Measurements from ENCODE around the gene HNRNPH1.
A peak's percentile ranks its signal among the peaks of the same experiment; 100 is the strongest.

Gene HNRNPH1

DNA sequence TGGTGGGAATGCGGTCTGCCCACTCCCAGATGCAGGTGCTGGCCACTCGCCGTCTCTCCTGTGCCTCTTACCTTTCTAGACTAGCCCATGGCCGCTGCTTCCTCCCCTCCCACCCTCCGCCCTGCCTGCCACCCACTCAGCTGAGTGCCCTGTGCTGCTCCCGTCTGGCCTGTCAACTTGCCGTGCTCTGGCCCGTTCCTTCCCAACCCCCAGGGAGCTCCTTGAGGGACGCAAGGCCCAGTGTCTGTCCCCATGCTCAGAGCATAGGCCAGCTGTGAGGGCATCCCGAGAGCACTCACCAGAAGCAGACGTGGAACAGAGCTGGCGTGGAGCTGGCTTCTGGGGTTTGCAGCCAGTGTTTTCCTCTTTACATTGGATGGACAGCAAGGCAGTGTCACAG lies 20.2 kb downstream of the HNRNPH1 start:
- no peak for DNase-seq

DNA sequence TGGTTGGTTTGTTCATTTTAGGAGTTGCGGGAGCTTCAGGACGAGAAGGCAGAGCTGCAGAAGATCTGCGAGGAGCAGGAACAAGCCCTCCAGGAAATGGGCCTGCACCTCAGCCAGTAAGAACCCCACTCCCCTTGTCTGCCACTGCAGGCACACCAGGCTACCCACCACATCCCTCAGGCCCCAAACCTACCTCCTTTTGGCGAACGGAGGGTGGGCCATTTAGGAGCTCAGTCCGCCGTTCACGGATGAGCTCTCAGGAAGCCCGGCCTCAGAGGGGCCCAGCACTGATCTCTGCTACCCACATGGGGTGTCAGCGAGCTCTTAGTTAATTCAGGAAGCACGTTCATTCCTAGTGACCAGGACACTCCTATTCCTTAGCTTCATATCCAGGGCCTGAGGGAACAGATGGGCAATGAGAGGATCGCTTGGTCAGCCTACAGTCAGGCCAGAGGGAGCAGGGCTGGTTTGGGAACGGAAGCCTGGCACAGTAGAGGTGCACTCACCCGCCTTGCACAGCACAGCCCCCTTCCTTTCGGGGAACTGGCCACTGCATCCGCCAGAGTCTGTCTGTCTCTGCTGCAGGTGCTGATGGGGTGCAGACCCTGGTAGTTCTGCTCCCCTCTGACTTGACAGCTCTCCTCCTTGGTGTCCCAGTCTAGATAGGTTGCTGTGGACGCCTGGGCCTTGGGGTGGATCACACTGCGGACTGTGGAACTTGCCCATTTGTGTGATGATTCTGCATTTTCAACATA lies 21.4 kb downstream of the HNRNPH1 start:
- no peak for DNase-seq

DNA sequence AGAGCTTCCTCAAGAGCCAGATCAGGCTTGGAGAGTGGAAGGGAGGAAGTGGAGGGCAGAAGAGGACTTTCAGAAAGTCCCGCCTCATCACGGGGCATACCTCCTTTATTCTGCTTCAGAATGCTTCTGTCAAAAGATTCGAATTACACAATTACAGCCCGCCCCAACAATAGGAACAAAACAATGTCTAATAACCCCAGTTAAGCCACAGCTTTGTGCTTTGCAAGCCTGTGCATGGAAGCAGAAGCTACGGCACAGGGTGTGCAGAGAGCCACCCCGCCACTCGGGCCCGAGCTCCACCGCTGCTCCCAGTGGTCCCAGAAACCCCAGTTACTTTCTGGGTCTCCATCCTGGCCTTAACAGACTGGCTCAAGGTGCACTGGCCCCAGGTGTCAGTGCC lies 23.5 kb downstream of the HNRNPH1 start:
- no peak for DNase-seq

DNA sequence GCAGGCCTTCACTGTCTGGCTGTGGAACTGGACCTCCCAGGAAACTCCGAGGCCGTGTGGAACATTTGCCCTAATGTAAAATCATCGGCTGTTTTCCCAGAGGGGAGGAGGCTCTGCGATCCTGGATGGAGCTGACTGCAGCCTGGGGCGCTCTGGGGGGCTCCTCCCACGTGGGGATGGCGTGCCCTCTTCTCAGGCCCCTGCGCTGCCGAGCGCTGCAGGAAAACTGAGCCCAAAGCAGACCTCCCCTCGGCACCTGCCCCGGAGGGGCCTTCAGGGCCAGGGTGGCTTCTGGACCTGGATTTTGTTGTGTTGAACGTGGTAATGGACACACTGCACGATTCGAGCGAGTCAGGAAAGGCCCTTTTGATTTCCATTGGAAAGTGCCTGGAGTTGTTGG lies 23.9 kb downstream of the HNRNPH1 start:
- DNase-seq = no peak

DNA sequence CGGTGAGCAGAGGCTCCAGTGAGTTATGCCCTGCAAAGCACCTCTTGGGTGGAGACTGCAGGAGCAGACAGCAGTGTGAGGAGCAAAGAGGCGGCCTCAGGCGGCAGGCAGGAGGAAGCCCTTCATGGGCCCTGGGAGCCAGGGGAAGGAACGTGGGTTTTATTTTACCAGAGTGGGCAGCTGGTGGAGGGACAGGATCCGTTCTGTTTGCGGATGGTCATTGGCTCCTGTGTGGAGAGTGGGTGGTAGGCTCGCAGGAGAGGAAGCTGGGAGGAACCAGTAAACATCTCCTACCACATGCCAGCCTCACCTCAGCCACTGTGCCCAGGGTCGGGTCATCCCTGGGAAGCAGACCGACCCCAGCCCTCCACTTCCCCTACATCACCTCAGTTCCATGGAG lies 24.4 kb downstream of the HNRNPH1 start:
- no peak for DNase-seq

DNA sequence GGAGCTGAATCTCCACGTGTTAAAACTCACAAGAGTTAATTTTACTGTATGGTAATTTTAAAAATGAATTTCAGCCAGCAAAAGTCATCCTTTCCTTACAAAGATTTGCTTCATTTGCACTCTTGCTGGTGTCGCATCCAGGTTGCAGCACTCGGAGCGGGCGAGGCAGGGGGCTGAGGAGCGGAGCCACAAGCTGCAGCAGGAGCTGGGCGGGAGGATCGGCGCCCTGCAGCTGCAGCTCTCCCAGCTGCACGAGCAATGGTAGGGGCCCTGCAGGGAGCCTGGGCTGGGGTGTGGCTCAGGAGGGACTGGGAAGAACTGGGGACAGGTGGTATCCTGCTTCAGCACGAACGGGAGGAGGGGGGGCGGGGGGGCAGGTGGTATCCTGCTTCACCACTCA lies 27.1 kb downstream of the HNRNPH1 start:
- DNase-seq = no peak

DNA sequence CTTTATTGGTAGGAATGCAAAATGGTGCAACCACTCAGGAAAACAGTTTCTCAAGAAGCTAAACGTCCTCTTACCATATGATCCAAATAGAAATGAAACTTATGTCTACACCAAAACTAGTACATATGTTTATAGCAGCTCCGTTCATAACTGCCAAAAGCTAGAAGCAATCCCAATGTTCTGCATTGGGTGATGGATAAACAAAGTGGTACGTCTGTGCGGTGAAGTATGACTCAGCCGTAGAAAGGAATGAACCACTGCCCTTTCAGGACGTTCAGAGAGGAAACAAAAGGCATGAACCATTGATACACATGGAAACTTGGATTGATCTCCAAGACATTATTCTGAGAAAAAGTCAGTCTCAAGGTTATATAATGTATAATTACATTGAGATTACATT lies 27.6 kb downstream of the HNRNPH1 start:
- DNase-seq = no peak

DNA sequence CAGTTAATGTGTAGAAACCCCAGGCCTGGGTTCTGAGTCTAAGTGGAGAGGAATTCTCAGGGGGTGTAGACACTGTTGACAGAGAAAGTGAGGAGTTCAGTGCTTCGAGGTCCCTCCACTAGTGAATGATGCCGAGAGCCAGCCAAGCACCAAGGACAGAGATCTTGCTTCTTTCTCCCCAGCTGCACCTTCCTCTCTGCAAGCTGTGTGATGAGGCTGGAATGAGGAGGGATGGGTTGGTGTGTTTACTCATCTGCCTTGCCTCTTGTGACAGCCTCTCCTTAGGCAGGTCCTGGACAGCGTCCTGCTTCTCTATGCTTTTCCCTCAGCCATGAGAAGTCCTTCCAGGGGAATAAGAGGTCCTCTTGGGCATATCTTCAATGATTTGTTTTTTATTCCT lies 35.3 kb downstream of the HNRNPH1 start:
- DNase-seq = peak; percentile 4

DNA sequence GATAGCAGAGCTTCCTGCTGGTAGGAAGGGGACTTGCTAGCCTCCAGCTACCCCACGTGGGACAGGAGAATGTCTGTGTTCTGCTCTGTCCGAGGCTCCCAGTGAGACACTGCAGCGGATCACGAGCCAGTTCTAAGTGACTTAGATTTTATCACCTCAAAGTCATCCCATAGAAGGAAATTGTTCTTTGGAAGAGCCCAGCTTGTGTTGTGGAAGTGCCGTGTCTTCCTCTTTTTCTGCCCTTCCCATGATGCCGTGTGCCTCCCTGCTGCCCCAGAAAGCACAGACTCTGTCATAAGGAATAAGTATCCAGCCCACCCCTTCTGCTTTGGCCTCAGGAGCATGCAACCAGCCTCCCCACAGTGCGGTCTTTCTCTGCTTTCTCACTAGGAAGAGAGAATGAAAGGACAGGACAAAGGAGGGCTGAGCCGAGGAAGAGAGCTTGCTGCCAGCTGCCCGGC lies 37.5 kb downstream of the HNRNPH1 start:
- DNase-seq = no peak

DNA sequence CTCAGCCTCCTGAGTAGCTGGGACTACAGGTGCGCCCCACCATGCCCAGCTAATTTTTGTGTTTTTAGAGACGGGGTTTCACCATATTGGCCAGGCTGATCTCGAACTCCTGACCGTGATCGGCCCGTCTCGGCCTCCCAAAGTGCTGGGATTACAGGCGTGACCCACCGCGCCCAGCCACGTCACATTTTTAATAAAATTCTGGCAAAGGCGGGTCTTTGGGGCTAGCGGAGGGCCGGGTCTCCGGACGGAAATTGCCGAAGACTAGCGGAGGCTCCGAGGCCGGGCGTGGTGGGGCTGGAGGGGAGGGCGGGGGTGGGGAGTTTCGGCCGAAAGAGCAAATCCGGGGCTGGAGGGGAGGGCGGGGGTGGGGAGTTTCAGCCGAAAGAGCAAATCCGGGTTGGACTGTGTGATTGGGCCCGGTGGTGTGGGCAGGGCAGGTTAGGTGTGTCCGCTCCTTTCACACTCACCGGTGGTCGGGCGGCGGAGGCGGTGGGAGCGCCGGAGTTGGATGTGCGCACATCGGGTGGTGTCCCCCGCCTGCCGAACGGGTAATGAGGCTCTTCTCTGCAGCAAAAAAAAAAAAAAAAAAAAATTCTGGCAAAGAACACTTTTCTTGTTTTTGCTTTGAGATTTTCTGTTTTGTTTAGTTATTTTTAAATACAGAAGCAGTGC lies 46.0 kb downstream of the HNRNPH1 start:
- DNase-seq = no peak

DNA sequence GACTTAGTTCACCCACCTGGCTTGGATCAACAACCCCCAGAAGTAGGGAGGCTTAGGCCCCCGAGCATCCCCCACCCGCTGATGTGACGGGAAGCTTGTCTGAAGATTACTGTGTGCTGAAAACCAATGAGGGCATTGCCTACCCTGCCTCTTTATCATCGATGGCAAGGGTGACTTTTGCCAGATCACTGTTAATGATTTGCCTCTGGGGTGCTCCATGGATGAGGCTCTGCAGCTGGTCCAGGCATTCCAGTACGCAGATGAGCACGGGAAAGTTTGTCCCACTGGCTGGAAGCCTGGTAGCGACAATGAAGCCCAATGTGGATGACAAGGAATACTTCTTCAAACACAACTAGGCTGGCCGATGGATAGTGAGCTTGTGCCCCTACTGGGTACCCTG lies 51.1 kb downstream of the HNRNPH1 start:
- no peak for DNase-seq

DNA sequence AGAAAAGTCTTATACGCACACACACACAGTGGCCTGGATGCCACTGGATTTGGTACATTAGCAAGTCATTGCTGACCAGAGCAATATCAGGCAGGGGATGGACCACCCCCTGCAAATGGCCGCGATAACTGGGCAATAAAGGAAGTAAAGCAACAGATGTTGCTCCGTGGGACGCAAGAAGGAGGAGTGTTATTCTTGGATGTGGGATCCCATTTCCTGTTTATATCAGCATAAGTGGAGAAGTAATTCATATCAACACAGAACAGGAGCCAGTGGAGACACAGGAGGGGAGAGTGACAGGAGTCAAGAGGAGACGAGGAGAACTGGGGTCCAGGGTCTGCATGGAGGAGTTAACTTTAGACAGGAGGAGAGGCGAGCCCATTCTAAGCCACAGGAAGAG lies 54.8 kb downstream of the HNRNPH1 start:
- DNase-seq = no peak

DNA sequence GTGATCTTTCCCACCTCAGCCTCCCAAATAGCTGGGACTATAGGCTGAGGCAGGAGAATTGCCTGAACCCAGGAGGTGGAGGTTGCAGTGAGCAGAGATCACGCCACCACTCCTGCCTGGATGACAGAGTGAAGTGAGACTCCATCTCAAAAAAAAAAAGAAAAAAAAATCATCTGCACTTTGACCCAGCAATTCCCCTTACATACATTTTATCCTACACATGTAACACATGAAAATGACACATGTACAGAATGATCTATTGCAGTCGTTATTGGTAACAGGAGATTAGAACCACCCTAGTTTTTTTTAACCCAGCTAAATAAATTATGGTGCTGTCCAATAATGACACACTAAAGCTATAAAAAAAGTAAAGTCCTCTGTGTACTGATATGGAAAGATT lies 58.9 kb downstream of the HNRNPH1 start:
- DNase-seq = no peak
